ENCODE results near the gene ID3. TPM values are rescaled to one million over a fixed set of nuclear protein-coding genes. Genes with fewer than 3 reads are reported as not detected.
"Not testable (repeated sequence)": the region's sequence is repeated elsewhere in the genome, so short reads cannot be mapped to it uniquely, and the experiment has no call there.

ID3 gene
- total RNA-seq, 2 experiments from 2014 or later, result 14.7 to 14.8 TPM

DNA sequence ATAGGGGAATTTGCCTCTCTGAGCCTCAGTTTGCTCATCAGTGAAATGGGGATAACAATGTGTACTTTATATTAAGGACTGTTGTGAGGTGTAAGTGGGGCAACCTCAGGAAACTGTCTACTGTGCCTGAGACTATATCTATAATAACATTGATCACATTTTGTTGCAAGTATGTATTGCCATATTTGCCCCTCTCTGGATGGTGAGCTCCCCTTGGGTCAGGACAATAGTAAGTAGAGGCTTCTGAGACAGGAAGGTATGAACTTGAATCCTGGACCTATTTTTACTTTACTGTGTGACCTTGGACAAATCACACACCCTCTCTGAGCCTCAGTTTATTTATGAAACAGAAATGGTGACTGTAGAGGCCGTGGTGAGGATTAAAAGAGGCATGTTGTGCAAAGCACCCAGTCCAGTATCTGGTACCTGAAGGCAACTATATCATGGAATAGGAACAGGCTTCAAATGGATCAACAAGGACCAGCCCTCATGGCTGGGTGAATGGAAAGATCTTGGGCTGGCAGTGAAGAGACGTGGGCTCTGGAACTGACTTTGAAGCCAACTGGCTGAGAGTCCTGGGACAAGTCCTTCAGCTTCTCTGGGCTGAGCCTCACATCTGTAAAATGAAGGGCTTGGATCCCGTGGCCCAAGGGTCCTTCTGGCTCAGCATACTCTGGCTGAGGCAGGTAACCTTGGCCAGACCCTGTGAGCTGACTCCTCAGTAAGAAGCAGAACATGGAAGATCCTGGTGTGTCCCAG, 35.0 kb upstream of the ID3 start:
- Mint-ChIP-seq H3K4me1 (peaks cover 44% of the 10 kb centered on the region), H3K27me3 (no peaks in the 10 kb centered on the region), H3K36me3 (ENCODE audit: low read depth) (no peaks in the 10 kb centered on the region), H3K4me3 (no peak overlapping the region), H3K27ac (no peak overlapping the region), H3K9me3 (no peaks in the 10 kb centered on the region)
- CTCF ChIA-PET, result no interaction called here
- POLR2A ChIA-PET, result interaction anchor here (0.6 kb wide), 1 partner anchor 39 kb away, joined by 3 read pairs; no protein-coding TSS in a partner anchor
- DNase-seq, result no peak

DNA sequence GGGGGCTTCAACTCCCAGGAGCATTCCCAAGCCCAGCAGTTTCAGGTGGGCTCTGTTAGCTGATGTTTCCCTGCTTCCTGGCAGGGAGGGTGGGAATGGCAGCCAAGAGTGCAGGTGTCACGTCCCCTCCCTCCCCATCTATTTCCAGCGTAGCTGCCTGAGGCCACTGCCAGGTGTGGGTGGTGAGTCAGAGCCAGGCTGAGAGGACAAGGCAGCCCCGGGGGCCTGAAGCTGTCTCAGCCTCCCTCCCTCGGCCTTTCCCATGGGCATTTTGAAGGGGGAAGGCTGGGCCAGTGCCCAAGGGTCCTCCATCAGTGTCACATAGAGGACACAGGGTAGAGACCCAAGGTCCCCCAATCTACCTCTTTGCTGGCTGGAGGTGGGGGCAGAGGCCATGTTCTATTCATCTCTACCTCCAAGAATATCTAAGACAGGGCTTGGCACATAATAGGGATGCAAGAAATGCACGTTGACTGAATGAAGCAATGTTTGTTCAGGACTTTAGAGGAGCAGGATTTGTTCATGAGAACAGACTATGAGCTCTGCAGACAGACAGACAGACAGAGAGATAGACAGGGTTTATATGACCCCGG, 34.4 kb upstream of the ID3 start:
- ChIA-PET CTCF (interaction anchor here (3.4 kb wide), 1 partner anchor 41 kb away, joined by 22 read pairs; no protein-coding TSS in a partner anchor), POLR2A (no interaction called here)
- Mint-ChIP-seq H3K9me3 (no peaks in the 10 kb centered on the region), H3K27ac (no peak overlapping the region), H3K36me3 (ENCODE audit: low read depth) (no peaks in the 10 kb centered on the region), H3K27me3 (no peaks in the 10 kb centered on the region), H3K4me1 (peaks cover 44% of the 10 kb centered on the region), H3K4me3 (no peak overlapping the region)
- no peak for DNase-seq

DNA sequence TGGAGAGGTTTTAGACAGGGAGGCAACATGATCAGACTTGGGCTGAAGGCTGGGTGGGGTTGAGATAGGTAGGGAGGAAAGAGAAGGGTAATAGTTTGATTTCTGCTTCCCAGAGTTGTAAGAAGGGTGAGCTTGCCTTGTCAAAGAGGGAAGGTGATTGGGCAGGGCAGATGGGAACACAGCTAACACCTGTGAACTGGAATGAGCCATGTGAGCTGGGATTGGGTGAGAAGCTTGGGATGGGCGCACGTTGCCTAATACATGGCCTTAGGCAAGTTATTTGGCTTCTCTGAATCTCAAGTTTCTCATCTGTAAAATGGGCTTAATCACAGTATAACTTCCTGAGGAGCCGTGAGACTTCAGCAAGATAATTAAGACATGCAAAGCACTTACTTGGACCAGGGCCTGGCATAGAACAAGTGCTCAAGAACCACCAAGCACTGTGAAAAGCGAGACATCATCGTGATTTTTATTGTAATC, 33.8 kb upstream of the ID3 start:
- ChIA-PET POLR2A (interaction anchor here (1.5 to 1.8 kb wide), 2 partner anchors 20 to 65 kb away, joined by 4 to 8 read pairs; no protein-coding TSS in a partner anchor), CTCF (interaction anchor here (2.6 to 3.4 kb wide), 2 partner anchors 42 to 44 kb away, joined by 12 to 22 read pairs; no protein-coding TSS in a partner anchor)
- Mint-ChIP-seq H3K9me3 (no peaks in the 10 kb centered on the region), H3K36me3 (ENCODE audit: low read depth) (no peaks in the 10 kb centered on the region), H3K27ac (no peak overlapping the region), H3K4me1 (peaks cover 44% of the 10 kb centered on the region), H3K27me3 (peaks cover 2% of the 10 kb centered on the region), H3K4me3 (no peak overlapping the region)
- DNase-seq, result no peak

DNA sequence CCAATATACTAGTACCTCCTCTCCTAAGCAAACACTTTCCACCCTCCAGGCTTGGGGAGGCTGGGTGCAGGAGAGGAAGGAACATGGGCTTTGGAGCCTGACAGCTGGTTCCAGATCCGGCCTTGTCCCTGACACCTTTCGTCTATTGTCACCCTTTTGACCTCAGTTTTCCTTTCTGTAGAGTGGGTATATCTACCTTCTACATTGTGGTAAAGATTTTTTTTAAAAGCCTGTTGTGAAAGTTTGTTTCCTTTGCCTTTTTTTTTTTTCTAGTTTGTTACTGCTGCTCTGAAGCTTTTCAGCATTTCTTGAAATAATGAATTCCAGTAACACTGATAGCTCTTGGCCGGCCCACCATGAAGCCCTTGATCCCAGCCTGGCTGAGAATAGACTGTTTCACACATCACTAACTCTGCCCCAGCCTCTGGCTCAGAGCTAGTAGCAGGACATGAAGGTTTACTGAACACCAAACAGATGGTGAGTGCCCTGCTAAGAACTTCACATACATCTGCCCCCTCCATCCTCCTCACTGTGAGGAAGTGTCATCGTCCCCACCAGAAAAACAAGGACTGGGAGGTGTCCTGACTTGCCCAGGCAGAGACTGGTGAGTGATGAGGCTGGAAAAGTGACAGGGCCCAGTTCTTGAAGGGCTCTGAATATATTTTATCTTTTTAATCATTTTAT, 33.0 kb upstream of the ID3 start:
- Mint-ChIP-seq H3K27me3 (peaks cover 2% of the 10 kb centered on the region), H3K4me3 (no peak overlapping the region), H3K4me1 (peaks cover 36% of the 10 kb centered on the region), H3K27ac (peak overlapping the region; percentile 66), H3K36me3 (ENCODE audit: low read depth) (no peaks in the 10 kb centered on the region), H3K9me3 (no peaks in the 10 kb centered on the region)
- no peak for DNase-seq
- ChIA-PET CTCF (interaction anchor here (0.9 to 3.4 kb wide), 5 partner anchors 13 to 47 kb away, joined by 4 to 22 read pairs (median 5); no protein-coding TSS in a partner anchor), POLR2A (interaction anchor here (0.7 to 1.8 kb wide), 5 partner anchors 10 to 64 kb away, joined by 3 to 8 read pairs (median 4); no protein-coding TSS in a partner anchor)

DNA sequence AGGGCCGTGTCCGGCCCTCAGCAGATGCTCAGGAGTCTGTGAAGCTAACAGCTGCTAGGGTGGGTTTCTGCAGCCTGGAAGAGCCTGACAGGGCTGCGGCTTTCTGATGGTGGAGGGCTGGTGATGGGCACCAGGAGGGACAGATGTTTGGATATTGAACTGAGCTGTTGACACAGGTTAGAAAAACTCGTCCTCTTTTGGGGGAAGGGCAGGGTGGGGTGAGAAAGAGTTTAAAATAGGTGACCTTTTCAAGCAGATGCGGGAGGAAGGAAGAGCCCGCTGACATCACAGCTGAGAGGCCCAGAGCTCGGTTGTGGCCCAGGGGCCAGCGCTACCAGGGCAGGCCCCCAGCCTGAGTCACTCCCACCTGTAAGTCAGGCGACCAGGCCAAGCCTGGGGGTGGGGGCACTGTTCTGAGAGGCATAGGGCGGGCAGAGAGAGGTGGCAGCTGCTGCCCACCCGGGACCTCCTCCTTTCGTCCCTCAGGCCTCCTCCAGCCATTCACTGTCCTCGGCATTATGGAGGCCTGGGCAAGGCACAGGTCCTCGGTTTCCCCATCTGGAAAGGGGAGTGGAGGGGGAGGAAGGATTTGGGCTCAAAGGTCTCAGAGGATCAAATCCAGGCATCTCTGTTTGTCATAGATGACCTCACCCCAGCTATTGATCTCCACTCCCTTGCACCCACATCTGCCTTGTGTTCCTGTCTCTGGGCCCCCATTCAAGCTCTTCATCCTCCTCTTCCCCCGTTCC, 32.3 kb upstream of the ID3 start:
- Mint-ChIP-seq H3K9me3 (no peaks in the 10 kb centered on the region), H3K27me3 (peaks cover 2% of the 10 kb centered on the region), H3K4me1 (peaks cover 32% of the 10 kb centered on the region), H3K4me3 (no peak overlapping the region), H3K27ac (peak overlapping the region; percentile 66), H3K36me3 (ENCODE audit: low read depth) (no peaks in the 10 kb centered on the region)
- POLR2A ChIA-PET, result interaction anchor here (0.7 to 1.9 kb wide), 8 partner anchors 10 to 64 kb away, joined by 3 to 8 read pairs (median 4); no protein-coding TSS in a partner anchor
- CTCF ChIA-PET, result interaction anchor here (0.9 to 3.4 kb wide), 6 partner anchors 14 to 46 kb away, joined by 4 to 22 read pairs (median 5); no protein-coding TSS in a partner anchor
- peak; percentile 28 for DNase-seq

DNA sequence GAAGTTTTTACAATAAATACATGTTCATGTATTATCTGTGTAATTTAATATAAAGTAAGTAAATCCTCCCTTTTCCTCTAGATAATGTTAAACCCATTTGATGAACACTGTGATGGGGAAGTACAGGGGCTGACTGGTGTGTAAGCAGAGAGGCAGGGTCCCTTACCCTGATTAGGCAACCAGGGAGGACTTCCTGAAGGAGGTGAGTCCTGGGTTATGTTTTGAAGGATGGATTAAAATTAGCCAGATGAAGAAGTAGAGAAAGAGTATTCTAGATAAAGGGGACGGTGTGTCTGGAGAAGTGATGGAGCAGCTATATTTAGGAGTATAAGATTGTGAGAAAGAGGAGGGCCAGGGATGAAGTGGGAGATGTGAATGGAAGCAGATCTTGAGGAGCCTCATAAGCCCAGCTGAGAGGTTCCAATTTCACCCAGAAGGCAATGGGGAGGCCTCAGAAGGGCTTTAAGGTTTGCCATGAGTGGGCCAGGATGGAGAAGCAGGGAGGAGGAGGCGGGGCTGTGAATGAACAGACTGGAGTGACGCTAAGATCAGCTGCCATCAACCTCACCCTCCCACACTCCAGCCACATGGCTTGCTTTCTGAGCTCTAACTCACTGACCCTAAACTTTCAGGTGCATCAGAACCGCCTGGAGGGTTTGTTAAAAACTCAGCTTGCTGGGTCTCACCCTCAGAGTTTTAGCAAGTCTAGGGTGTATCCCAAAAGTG, 30.9 kb upstream of the ID3 start:
- H3K4me1 Mint-ChIP-seq, result peaks cover 29% of the 10 kb centered on the region
- ChIA-PET POLR2A (interaction anchor here (1.4 to 1.9 kb wide), 2 partner anchors 20 to 36 kb away, joined by 5 read pairs; no protein-coding TSS in a partner anchor), CTCF (interaction anchor here (2.6 to 3.4 kb wide), 2 partner anchors 45 to 47 kb away, joined by 12 to 22 read pairs; no protein-coding TSS in a partner anchor)
- H3K36me3 Mint-ChIP-seq (ENCODE audit: low read depth), result no peaks in the 10 kb centered on the region
- no peak overlapping the region for H3K27ac Mint-ChIP-seq
- H3K27me3 Mint-ChIP-seq, result peaks cover 2% of the 10 kb centered on the region
- no peak overlapping the region for H3K4me3 Mint-ChIP-seq
- no peak for DNase-seq
- H3K9me3 Mint-ChIP-seq, result no peaks in the 10 kb centered on the region

DNA sequence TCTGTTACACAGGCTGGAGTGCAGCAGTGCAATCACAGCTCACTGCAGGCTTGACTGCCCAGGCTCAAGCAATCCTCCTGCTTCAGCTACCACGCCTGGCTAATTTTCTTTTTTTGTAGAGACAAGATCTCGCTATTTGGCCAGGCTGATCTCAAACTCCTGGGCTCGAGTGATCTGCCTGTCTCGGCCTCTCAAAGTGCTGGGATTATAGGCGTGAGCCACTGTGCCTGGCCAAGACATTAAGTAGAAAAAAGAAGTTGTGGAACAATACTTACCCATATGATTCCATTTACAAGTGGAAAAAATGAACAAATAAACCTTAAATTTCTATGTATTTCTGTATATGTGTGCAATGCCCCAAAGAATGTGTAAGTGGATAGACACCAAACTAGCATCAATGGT, 30.3 kb upstream of the ID3 start:
- peaks cover 28% of the 10 kb centered on the region for H3K4me1 Mint-ChIP-seq
- no peak overlapping the region for H3K27ac Mint-ChIP-seq
- no peak overlapping the region for H3K4me3 Mint-ChIP-seq
- no peaks in the 10 kb centered on the region for H3K36me3 Mint-ChIP-seq (ENCODE audit: low read depth)
- ChIA-PET CTCF (no interaction called here), POLR2A (no interaction called here)
- no peaks in the 10 kb centered on the region for H3K9me3 Mint-ChIP-seq
- no peak for DNase-seq
- H3K27me3 Mint-ChIP-seq, result peaks cover 2% of the 10 kb centered on the region

DNA sequence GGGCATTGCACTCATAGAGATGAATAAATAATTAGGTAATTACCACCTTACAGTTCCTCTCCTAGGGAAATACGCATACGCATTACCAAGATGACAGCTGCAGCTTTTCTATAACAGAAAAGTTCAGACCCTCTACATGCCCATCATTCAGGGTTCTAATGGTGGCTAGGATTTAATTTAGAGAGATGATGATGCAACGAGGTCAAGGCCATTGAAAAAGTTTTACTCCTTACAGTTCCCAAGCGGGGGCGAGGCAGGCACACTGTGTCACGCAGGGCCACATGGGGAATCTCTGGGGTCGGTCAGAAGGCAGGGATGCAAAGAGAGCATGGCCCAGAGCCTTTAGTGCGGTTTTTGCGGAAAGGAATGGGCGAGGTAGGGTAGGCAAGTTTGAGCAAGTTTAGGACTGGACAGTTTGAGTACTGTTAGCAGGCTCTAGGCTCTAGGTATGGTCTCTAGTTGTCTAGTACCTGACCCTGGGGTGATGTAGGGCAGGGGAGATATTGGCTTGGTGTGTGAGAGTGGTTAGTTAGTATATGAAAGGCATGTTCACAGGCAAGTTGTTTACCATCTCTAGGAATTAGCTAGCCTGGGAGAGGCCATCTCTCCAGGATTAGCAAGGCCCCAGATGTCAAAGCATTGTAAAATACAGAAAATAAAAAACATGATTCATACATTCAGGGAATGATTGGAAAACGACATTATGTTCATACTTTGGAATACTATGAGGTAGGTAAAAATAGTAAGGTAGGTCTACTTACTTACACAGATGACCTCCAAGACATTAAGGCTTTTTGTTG, 29.6 kb upstream of the ID3 start:
- H3K9me3 Mint-ChIP-seq, result no peaks in the 10 kb centered on the region
- POLR2A ChIA-PET, result no interaction called here
- H3K36me3 Mint-ChIP-seq (ENCODE audit: low read depth), result no peaks in the 10 kb centered on the region
- H3K4me3 Mint-ChIP-seq, result no peak overlapping the region
- DNase-seq, result no peak
- peaks cover 3% of the 10 kb centered on the region for H3K27me3 Mint-ChIP-seq
- H3K27ac Mint-ChIP-seq, result no peak overlapping the region
- CTCF ChIA-PET, result no interaction called here
- peaks cover 28% of the 10 kb centered on the region for H3K4me1 Mint-ChIP-seq

DNA sequence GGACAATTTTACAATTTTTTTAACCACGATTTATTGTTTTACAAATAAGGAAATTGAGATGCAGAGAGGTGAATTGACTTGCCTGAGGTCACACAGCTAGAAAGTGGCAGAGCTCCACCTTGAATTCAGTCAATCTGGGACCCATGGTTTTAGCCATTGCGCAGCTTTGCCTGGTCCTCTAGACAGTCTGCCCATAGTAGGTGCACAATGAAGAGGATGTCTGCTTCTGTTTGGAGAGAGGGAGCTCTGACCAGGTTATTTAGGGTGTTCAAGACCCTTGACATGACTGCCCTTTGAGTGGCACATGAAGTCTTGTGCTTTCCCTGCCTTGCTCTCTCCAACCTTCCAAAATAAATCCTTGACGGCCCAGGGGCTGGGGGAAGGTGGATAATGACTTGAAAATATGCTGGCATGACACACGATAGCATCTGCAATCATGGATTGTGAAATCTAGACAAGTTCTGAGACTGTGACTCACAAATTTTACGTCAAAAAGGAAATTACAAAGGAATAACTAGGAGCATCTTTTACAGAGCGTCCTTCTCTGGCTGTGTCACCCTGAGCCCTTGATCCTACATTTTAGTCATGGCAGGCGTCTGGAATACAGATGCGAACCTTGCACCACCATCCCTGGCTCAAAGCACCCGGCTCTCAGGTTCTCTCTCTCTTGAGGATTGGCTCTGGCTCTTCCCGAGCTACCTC, 26.2 kb upstream of the ID3 start:
- Mint-ChIP-seq H3K9me3 (no peaks in the 10 kb centered on the region), H3K27ac (no peak overlapping the region), H3K36me3 (ENCODE audit: low read depth) (no peaks in the 10 kb centered on the region), H3K4me3 (no peak overlapping the region), H3K4me1 (peaks cover 4% of the 10 kb centered on the region), H3K27me3 (peaks cover 6% of the 10 kb centered on the region)
- ChIA-PET POLR2A (no interaction called here), CTCF (interaction anchor here (0.7 to 1.0 kb wide), 2 partner anchors 48 to 1427 kb away, joined by 3 to 4 read pairs; no protein-coding TSS in a partner anchor)
- DNase-seq, result no peak

DNA sequence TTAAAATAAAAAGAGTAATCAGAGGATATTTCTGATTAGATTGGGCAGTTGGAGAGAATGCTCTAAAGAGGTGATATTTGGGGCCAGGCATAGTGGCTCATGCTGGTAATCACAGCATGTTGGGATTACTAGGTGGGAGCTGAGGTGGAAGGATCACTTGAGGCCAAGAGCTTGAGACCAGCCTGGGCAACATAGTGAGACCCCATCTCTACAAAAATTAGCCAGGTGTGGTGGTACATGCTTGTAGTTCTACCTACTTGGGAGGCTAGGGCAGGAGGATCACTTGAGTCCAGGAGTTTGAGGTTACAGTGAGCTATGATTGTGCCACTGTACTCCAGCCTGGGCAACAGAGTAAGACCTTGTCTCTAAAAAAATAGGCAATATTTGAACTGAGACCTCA, 24.4 kb upstream of the ID3 start:
- CTCF ChIA-PET, result interaction anchor here (0.7 kb wide), 1 partner anchor 20 kb away, joined by 3 read pairs; no protein-coding TSS in a partner anchor
- DNase-seq; H3K36me3 Mint-ChIP-seq (ENCODE audit: low read depth); H3K4me1 Mint-ChIP-seq; H3K4me3 Mint-ChIP-seq; H3K9me3 Mint-ChIP-seq; H3K27me3 Mint-ChIP-seq; POLR2A ChIA-PET; H3K27ac Mint-ChIP-seq: not testable (repeated sequence)

DNA sequence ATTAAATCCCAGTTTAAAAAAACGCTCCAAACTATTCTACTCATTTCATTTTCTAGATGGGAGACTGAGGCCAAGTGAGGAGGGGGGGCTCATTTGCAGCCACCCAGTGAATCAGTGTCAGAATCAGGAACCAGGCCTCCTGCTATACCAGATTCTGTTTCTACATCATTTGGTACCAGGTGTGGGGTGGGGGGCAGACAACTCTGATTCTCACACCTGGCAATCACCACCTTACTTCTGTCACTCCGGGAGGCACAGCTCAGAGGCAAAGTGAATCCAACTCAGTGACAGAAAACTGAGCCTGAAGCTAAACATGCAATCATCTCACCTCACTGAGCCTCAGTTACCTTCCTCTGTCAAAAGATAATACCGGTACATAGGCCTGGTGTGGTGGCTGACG, 23.5 kb upstream of the ID3 start:
- H3K27ac Mint-ChIP-seq, result no peak overlapping the region
- POLR2A ChIA-PET, result no interaction called here
- H3K9me3 Mint-ChIP-seq, result no peaks in the 10 kb centered on the region
- H3K4me3 Mint-ChIP-seq, result no peak overlapping the region
- peaks cover 4% of the 10 kb centered on the region for H3K27me3 Mint-ChIP-seq
- no peak for DNase-seq
- no peaks in the 10 kb centered on the region for H3K36me3 Mint-ChIP-seq (ENCODE audit: low read depth)
- peaks cover 12% of the 10 kb centered on the region for H3K4me1 Mint-ChIP-seq
- CTCF ChIA-PET, result no interaction called here
